Medulla oblongata (tissue), 1 donor: ENCODE data around the gene SHMT1.
"Not testable (repeated sequence)": the region's sequence is repeated elsewhere in the genome, so short reads cannot be mapped to it uniquely, and the experiment has no call there.

Experiments
- DNase-seq: peaks from one replicate; pipeline ENCODE4 v3.0.0-alpha.2; 2015; ENCODE audit errors: extremely low spot score

Gene SHMT1

DNA sequence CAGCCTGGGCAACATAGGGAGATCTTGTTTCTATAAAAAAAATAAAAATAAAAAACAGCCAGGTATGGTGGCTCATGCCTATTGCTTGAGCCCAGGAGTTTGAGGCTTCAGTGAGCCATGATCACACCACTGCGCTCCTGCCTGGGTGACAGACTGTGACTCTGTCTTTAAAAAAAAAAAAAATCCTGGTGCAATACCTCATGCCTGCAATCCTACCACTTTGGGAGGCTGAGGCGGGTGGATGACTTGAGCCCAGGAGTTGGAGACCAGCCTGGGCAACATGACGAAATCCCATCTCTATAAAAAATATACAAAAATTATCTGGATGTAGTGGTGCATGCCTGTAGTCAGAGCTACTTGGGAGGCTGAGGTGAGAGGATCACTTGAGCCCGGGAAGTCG lies 15.3 kb upstream of the SHMT1 start:
- DNase-seq = not testable (repeated sequence)

DNA sequence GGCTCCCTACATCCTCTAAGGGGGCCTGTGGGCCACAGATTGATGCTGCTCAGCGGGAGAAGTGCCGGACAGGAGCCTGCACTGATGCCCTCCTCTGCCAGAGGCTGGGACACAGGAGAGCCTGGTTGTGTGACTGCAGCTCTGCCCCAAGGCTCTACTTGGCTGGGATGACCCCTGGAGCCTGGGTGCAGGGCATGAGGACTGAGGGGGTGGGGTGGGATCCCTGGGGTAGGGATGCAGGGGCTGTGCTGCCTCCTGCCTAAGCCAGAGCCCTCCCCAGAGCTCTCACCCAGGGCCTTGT lies 14.8 kb upstream of the SHMT1 start:
- DNase-seq = no peak

DNA sequence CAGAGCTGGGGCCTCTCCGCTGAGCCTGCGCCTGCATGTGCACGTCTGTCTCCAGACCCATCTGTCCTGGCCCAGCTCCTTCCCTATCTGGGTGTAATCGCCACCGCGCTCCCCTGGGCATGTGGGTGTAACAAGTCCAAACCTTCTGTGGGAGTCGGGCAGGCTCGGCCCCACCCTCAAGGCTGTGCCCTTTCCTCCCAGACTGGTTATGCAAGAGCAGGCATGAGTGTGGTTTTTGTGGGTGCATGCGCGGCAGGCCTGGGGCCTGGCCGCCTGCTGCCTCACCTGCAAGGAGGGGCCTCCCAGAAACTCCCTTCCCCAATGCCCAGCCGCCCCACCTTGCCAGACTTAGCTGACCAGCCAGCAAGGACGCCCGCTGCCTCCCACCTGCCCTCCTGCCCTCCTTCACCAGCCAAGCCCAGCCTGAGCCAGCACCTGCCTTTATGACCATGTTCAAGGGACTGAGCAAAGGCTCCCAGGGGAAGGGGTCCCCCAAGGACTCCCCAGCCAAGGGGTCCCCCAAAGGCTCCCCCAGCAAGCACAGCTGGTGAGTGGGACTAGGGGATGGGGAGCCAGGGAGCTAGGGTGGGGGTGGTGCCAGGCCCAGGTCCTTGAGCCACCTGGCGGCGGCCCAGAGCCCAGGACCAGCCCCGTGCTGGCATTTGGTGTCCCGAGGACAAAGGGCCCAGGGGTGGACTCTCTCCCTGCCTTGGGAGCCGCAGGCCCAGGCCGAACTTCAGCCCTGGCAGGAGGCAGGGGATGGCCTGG lies 14.3 kb upstream of the SHMT1 start, which contains the start of gene EVPLL:
TSS of gene EVPLL (plus strand) at position 342 of the 768 bp plus-strand sequence. CDS start 3,160 bp downstream, outside the sequence.
- DNase-seq = peak; percentile 15

DNA sequence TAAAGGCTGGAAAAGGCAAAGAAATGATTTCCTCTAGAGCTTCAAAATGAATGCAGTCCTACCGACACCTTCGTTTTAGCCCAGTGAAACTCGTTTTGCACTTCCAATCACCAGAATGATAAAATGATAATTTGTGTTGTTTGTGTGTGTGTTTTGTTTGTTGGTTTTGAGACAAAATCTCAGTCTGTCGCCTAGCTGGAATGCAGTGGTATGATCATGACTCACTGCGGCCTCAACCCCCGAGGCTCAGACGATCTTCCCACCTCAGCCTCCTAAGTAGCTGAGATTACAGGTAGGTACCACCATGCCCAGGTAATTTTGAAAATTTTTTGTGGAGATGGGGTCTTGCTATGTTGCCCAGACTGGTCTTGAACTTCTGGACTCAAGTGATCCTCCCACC lies 10.9 kb upstream of the SHMT1 start:
- no peak for DNase-seq

DNA sequence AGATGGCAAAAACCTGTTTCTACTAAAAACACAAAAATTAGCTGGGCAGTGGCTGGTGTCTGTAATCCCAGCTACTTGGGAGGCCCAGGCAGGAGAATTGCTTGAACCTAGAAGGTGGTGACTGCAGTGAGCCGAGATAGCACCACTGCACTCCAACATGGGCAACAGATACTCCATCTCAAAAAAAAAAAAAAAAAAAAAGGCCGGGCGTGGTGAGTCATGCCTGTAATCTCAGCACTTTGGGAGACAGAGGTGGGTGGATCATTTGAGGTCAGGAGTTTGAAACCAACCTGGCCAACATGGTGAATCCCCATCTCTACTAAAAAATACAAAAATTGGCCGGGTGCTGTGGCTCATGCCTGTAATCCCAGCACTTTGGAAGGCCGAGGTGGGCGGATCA lies 9.8 kb upstream of the SHMT1 start:
- not testable (repeated sequence) for DNase-seq

DNA sequence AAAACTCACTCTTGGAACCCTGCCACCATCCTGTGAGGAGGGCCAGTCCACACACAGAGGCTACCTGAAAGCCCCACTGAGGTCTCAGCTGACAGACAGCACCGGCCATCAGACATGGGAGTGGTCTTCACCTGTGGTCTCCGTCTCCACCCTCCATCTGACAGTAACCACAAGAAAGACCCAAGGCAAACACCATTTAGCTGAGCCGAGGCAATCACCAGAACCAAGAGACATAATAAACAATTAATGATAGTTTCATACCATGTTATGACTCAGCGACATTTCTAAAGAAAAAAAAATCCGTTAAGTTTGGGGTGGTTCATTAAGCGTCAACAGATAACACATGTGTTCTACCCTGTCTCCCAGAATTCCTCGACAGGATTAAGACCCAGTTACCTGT lies 8.1 kb upstream of the SHMT1 start:
- no peak for DNase-seq

DNA sequence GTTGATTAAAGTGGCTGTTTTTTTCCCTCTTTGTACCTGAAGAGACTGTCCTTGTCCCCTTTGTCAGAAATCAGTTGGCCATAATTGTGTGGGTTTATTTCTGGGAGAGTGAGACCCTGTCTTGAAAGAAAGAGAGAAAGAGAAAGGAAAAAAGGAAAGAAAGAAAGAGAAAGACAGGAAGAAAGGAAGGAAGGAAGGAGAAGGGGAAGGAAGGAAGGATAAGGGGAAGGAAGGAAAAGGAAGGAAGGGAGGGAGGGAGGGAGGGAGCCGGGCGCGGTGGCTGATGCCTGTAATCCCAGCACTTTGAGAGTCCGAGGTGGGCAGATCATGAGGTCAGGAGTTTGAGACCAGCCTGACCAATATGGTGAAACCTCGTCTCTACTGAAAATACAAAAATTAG lies 7.4 kb upstream of the SHMT1 start:
- DNase-seq = no peak

DNA sequence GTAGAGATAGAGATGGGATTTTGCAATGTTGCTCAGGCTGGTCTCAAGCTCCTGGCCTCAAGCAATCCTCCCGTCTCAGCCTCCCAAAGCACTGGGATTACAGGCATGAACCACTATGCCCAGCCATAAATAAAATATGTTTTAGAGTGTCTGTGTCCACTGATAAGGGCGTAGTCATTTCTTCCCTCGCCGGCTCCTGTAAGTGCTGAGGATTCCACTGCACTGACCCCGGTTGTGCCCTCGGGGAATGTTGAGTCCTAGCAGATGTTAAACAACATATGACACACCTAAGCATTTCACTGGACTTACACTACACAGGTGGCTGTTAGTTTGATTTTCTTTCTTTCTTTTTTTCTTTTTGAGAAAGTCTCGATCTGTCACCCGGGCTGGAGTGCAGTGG lies 5.6 kb upstream of the SHMT1 start:
- no peak for DNase-seq

DNA sequence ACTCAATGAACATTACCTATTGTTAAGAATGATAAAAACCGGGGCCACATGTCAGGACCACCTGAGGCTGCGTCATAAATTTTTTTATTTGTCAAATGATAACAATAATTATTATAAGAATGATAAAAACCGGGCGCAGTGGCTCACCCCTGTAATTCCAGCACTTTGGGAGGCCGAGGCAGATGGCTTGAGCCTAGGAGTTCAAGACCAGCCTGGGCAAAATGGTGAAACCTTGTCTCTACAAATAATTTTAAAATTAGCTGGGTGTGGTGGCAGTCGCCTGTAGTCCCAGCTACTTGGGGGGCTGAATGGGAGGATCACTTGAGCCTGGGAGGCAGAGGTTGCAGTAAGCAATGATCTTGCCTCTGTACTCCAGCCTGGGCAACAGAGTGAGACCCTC lies 816 bp upstream of the SHMT1 start:
- DNase-seq = no peak

DNA sequence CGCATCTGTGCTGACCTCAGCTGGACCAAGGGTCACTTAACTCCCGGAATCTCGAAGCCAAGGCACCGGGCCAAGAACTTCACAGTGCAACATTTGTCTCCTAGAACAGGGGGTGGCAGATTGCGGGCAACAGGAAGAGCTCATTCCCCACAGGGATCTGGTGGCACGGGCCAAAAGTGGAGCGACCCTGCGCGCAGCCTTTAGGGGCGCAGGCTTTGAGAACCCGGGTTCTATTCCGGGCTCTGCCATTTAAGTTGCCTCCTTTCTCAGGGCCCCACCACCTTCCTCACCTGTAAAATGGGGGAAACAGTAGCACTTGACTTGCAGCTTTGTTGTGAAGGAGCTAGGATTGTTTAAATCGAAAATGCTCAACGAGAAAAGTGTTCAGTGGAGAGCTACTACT lies 651 bp downstream of the SHMT1 start:
- peak; percentile 90 for DNase-seq

DNA sequence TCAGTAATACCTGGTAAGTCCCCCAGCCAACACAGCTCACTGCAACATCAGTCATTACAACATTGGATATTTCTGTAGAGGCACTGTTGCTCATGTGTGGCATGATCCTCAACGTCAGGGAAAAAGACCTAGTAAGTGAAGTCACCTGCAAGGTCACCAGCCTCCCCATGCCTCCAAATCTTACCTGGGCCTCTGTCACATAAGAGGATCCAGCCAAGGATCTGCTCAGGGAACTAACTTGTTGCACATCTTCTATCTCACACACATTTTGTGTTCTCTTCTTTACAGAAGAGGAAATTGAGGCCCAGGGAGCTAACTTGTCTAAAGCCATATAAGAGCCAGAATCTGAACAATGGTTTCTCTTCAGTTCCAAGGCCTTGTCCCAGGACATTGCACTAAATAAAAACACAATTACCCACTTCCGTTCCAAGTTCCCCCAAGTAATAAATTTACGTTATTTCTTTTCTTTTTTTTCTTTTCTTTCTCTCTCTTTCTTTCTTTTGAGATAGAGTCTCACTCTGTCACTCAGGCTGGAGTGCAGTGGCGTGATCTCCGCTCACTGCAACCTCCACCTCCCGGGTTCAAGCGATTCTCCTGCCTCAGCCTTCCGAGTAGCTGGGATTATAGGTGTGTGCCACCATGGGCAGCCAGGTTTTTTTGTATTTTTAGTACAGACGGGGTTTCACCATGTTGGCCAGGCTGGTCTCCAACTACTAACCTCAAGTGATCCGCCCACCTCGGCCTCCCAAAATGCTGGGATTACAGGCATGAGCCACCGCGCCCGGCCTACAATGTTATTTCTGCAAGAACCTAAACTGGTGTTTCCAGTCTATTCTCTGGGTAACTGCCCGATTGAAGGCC lies 1.3 kb downstream of the SHMT1 start:
- peak; percentile 47 for DNase-seq

DNA sequence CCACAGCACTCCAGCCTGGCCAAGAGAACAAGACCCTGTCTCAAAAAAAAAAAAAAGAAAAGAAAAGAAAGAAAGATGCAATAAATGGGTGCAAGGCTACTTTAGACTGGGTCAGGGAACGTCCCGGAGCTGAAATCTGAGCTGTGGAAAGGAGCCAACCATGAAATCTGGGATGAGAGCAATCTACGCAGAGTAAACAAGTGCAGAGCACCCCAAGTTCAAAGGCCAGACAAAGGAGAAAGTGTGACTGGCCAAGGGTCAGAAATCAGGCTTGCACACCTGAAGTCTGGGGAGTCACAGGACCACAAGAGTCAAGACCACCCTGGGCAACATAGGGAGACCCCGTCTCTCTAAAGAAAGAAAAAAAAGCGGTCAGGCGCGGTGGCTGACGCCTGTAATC lies 2.8 kb downstream of the SHMT1 start:
- no peak for DNase-seq

DNA sequence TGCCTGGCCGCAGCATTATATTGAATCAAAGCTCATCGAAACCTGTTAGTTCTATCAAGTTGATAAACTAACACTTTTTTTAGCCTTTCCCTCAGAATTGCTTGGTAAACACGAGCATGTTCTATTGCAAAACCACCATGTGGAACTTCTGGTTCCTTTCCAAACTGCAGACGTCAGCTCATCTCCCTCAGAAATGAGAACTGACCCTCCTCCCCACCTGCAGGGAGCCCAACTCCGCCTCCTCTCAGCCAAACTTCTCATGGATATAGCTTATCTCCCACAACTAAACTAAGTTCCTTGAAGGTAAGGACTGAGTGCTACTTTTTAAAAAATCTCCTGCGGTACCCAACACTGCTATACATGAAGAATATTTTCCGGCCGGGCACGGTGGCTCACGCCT lies 6.7 kb downstream of the SHMT1 start:
- peak; percentile 79 for DNase-seq

DNA sequence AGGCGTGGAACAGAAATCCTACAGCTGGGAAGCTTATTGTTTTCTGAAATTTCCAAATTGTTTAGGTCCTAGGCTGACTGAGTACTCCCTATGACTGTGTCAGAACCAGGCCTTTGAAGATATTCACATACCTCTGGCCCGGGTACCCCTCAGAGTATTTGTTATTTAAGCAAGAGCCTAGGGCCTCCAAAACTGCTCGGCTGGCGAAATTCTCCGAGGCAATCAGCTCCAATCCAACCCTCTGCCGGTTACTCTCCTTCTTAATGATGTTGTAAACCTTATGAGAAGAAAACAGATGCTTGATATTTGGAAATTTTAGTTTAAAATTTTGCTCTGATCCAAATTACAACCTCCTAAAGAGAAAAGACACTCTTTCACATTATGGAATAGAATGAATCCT lies 9.8 kb downstream of the SHMT1 start:
- DNase-seq = no peak

DNA sequence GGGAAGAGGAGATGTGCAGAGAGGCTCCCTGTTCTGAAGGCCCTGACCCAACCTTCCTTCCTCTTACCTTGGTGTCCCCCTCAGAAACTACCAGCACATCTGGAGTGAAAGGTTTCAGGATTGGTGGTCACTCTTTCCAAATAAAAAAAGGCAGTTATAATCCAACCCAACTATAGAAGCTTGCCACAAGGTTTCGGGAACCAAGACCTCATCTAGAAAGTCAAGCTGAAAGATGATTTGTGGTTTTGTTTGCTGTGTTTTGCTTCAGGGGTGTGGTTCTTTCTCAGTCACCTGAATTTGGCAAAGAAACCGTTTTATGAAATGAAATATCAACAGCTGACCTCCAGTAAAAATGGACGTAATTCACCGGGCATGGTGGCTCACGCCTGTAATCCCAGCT lies 19.3 kb downstream of the SHMT1 start:
- DNase-seq = no peak

DNA sequence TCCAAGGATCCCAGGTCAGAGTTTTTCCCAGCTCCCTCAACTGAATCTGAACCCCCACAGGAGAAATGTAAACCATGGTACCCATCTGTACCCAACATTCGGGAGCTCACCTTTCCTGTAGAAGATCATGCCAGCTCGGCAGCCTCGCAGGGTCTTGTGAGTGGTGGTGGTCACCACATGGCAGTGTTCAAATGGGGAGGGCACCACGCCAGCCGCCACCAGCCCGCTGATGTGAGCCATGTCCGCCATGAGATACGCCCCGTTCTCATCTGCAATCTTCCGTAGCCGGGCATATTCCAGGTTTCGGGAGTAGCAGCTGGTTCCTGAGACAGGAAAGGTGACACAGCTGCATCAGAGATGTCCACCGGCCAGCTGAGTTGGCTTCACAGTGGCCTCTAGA lies 23.4 kb downstream of the SHMT1 start:
- no peak for DNase-seq

DNA sequence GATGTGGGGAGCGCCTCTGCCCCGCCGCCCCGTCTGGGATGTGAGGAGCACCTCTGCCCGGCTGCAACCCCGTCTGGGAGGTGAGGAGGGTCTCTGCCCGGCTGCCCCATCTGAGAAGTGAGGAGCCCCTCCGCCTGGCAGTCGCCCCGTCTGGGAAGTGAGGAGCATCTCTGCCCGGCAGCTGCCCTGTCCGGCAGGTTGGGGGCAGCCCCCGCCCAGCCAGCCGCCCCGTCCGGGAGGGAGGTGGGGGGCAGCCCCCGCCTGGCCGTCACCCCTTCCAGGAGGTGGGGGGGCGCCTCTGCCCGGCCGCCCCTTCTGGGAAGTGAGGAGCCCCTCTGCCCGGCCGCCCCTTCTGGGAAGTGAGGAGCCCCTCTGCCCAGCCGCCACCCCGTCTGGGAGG lies 25.2 kb downstream of the SHMT1 start:
- not testable (repeated sequence) for DNase-seq

DNA sequence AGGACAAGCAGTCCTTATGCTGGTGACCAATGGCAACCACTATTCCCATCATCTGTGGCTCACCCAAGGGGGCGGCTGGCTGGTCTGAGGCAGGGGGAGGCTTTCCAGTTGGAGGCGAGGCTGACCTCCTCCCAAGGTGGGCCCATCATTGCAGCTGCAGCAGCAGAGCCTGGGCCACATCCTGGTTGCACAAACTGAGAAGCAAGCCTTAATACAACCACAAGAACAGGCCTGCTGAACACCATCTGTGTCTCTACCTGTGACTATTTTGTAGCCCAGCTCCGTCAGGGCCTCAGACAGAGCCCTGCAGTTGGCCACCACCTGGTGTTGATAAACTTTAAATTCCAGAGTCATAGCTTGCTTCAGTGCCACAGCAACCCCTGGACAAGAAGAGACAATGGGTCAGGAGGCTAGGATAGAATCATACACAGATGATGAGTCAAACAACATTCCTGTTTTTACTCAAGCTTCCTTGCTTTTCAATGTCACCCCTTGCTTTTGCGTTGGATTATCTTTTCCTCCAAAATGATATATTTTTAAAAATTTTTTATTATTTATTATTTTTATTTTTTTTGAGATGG lies 30.4 kb downstream of the SHMT1 start:
- no peak for DNase-seq

DNA sequence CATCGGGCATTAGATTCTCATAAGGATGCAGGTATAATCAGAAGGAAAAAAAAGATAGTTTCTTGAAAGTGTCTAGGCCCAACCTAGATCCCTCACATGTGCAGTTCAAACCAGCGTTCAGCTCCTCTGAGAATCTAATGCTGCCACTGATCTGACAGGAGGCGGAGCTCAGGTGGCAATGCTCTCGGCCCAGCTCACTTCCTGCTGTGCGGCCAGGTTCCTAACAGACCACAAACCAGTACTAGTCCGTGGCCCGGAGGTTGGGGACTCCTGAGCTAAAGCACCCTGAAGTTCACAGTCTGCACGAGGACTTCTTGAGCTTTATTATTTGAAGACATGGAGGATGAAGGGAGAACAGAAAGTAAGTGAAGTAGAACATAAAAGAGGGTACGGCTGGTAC lies 31.5 kb downstream of the SHMT1 start:
- DNase-seq = no peak

DNA sequence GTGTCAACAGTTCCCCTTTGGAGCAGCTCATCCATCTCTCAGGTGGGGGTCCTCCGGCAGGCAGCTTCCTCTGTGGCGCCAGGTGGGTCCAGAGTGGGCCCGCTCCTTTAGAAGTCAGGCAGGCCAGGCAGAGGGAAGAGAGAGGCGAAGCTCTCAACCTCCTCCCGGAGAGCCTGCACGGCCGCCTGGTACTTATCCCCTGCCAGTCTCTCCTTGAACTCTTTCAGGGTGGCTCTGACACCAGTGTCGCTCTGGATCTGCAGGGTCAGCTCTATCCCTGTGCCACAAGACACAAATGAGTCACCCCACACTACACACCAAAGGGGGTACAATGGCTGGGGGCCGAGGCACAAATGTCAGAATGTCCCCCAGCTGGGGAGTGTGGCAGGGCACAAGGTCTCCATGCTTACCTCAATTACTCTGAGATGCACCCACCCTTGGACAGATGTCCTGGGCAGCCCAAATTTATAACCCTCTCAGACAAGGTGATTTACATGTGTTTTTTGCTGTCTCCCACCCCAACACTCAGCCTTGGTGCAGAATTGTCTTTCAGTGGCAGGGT lies 34.6 kb downstream of the SHMT1 start:
- no peak for DNase-seq

DNA sequence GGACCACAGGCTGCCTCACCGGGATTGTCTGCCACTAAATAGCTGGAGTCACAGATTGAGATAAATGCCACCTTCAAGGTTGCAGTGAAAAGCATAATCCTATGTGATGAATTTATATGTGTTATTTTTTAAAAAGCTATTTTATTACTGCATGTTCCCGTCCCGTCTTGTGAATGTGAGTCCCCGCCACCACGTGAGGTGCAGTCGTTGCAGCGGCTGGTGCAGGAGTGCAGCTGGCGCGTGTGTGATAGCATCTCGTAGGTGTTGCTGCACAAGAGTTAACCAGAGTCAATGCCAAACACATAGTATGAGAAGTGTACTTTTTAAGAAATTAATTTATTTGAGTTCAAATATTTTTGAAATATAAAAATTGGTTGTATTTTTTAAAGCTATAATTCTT lies 35.8 kb downstream of the SHMT1 start:
- no peak for DNase-seq

DNA sequence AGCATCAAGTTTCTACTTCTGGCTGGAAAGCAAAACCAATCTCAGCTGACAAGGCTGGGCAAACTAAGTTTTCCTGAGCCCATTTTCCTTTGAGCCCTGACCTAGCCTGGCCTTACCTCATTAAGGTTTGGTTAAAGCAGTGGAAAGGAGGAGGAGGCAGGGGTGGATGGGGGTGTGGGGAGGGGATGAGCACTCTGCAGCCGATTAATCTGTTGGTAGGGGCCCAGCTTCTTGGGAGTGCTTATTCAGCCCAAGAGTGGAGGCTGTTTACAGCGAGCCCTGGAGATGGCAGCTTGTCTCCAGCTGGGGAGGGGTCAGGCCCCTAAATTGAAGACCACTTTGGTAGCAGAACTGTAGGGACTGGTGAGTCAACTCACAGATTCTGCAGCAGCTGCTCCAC lies 36.3 kb downstream of the SHMT1 start:
- DNase-seq = no peak

DNA sequence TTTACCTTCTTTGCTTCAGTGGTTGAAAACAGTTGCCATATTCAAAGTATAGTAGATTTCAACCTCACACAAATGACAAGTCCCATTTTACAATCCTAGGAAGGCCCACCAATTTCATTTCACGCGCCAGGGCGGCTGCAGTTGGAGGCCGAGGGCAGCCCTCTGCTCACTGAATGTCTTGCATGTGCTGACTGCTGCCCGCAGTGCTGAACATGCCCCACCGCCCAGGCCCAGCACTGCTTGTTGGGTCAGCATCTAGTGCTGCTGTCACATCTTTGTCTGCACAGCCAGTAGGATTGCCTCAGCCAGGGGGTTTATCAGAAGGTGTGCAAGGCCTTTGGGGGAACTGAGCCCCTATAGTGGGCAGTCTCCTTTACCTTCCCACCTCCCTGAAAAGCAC lies 36.8 kb downstream of the SHMT1 start:
- DNase-seq = no peak
